Neural cell (in vitro differentiated cells): ENCODE results near the gene NCKAP5L.

Source experiments
- EP300 ChIP-seq: fragments of 450-650 bp; conservative IDR thresholded peaks from 2 replicates; pipeline ENCODE4 v1.6.1; 2014; ENCODE audit warnings: antibody characterized with exemption, mild to moderate bottlenecking, moderate library complexity; ENCODE audit not compliant: poor library complexity, severe bottlenecking
- EZH2 ChIP-seq: fragments of 200-600, 300-800 bp; shearing (Covaris generic), sonication (generic); IDR thresholded peaks from 2 replicates; pipeline ENCODE4 v1.6.1; 2014; ENCODE audit warnings: antibody characterized with exemption, low read length, borderline replicate concordance, mild to moderate bottlenecking; ENCODE audit not compliant: insufficient read depth, poor library complexity, severe bottlenecking
- POLR2AphosphoS5 ChIP-seq: IDR thresholded peaks from 2 replicates; pipeline ENCODE4 v1.6.1; 2012
- SMC3 ChIP-seq: fragments of 450-650 bp; conservative IDR thresholded peaks from 2 replicates; pipeline ENCODE4 v1.6.1; 2014; ENCODE audit warnings: antibody characterized with exemption, mild to moderate bottlenecking, moderate library complexity; ENCODE audit not compliant: poor library complexity
- TF ChIP-seq, protein P1 (sequence below): fragments of 450-650 bp; IDR thresholded peaks from 2 replicates; pipeline ENCODE4 v1.5.1; 2014; ENCODE audit warnings: antibody characterized with exemption, mild to moderate bottlenecking, moderate library complexity; ENCODE audit not compliant: poor library complexity, severe bottlenecking
- TF ChIP-seq, protein P2 (sequence below): IDR thresholded peaks from 2 replicates; pipeline ENCODE4 v1.6.1; 2012; ENCODE audit warnings: borderline replicate concordance

DNA sequence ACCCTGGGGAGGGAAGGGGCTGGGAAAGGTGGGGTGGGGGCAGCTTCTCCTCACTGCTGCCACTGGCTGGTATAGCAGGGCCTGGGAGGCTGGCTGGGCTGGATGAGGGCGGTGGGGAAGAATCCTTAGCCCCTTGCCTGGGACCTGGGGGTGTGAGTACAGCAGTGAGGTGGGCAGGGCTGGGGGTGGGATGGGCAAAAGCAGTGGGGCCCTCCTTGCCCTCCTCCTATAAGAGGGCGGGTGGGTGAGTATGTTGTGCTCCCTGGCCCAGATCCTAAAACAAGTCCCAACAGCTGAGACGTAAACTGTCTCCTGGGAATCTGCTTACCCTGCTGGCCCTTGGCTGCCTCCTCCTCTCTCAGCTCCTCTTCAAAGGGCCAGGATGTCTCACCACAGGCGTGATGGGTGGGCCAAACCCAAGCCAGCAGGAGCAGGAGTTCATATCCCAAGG, 2.2 kb downstream of the NCKAP5L start:
- TF ChIP-seq, protein P1, sequence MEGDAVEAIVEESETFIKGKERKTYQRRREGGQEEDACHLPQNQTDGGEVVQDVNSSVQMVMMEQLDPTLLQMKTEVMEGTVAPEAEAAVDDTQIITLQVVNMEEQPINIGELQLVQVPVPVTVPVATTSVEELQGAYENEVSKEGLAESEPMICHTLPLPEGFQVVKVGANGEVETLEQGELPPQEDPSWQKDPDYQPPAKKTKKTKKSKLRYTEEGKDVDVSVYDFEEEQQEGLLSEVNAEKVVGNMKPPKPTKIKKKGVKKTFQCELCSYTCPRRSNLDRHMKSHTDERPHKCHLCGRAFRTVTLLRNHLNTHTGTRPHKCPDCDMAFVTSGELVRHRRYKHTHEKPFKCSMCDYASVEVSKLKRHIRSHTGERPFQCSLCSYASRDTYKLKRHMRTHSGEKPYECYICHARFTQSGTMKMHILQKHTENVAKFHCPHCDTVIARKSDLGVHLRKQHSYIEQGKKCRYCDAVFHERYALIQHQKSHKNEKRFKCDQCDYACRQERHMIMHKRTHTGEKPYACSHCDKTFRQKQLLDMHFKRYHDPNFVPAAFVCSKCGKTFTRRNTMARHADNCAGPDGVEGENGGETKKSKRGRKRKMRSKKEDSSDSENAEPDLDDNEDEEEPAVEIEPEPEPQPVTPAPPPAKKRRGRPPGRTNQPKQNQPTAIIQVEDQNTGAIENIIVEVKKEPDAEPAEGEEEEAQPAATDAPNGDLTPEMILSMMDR, result no peak
- TF ChIP-seq, protein P2, sequence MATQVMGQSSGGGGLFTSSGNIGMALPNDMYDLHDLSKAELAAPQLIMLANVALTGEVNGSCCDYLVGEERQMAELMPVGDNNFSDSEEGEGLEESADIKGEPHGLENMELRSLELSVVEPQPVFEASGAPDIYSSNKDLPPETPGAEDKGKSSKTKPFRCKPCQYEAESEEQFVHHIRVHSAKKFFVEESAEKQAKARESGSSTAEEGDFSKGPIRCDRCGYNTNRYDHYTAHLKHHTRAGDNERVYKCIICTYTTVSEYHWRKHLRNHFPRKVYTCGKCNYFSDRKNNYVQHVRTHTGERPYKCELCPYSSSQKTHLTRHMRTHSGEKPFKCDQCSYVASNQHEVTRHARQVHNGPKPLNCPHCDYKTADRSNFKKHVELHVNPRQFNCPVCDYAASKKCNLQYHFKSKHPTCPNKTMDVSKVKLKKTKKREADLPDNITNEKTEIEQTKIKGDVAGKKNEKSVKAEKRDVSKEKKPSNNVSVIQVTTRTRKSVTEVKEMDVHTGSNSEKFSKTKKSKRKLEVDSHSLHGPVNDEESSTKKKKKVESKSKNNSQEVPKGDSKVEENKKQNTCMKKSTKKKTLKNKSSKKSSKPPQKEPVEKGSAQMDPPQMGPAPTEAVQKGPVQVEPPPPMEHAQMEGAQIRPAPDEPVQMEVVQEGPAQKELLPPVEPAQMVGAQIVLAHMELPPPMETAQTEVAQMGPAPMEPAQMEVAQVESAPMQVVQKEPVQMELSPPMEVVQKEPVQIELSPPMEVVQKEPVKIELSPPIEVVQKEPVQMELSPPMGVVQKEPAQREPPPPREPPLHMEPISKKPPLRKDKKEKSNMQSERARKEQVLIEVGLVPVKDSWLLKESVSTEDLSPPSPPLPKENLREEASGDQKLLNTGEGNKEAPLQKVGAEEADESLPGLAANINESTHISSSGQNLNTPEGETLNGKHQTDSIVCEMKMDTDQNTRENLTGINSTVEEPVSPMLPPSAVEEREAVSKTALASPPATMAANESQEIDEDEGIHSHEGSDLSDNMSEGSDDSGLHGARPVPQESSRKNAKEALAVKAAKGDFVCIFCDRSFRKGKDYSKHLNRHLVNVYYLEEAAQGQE, result no peak
- TF ChIP-seq EZH2 (no peak), EP300 (no peak), POLR2AphosphoS5 (no peak), SMC3 (no peak)
